Cardiac muscle cell (in vitro differentiated cells and primary cell): ENCODE data around the gene PDE6G. TPM values are rescaled to one million over a fixed set of nuclear protein-coding genes. Genes with fewer than 3 reads are reported as not detected.

Experiments
- DNase-seq, 2 donors: peaks; one replicate each; pipeline versions ENCODE4 v3.0.0 to v3.0.0-alpha.2; 2010 to 2017; ENCODE audit warnings: low read depth in 1 of 2, low spot score in 1 of 2
- H3K27ac ChIP-seq: fragments of 200-600 bp; sonication (generic); 2 replicates; pipeline ENCODE4 v1.5.1; 2016
- H3K27me3 ChIP-seq: fragments of 200-600 bp; sonication (generic); 2 replicates; pipeline ENCODE4 v1.6.0; 2016; ENCODE audit warnings: control low read depth
- H3K36me3 ChIP-seq: fragments of 200-600 bp; sonication (generic); 2 replicates; pipeline ENCODE4 v1.5.1; 2016; ENCODE audit warnings: control low read depth
- H3K4me1 ChIP-seq: fragments of 200-600 bp; sonication (generic); 2 replicates; pipeline ENCODE4 v1.8.1; 2017; ENCODE audit warnings: low read depth, mild to moderate bottlenecking, mixed run types
- H3K4me3 ChIP-seq: fragments of 200-600 bp; sonication (generic); 2 replicates; pipeline ENCODE4 v1.5.1; 2016; ENCODE audit warnings: mild to moderate bottlenecking
- H3K9me3 ChIP-seq: fragments of 200-600 bp; sonication (generic); 2 replicates; pipeline ENCODE4 v1.5.1; 2017; ENCODE audit warnings: low read depth, mild to moderate bottlenecking, control low read depth
- polyA plus RNA-seq: library from polyadenylated mRNA; unstranded; fragments of >200 nt; fragmentation: Nextera tagmentation; extraction: Ambion mirVana; gene quantifications from 2 replicates; pipeline ENCODE4 v1.2.1, GENCODE V29; 2016
- total RNA-seq: library from RNA; depleted of rRNA; stranded (reverse); fragments of >200 nt; gene quantifications from 2 replicates; pipeline ENCODE4 v1.2.3, GENCODE V29; 2016
- TF ChIP-seq, protein P1 (sequence below): IDR thresholded peaks from 2 replicates; pipeline ENCODE4 v1.5.1; 2012; ENCODE audit warnings: low read depth, mild to moderate bottlenecking, low read length

PDE6G gene
- total and polyA plus RNA-seq, 2 experiments from 2014 or later, result 1.8 to 2.3 TPM

DNA sequence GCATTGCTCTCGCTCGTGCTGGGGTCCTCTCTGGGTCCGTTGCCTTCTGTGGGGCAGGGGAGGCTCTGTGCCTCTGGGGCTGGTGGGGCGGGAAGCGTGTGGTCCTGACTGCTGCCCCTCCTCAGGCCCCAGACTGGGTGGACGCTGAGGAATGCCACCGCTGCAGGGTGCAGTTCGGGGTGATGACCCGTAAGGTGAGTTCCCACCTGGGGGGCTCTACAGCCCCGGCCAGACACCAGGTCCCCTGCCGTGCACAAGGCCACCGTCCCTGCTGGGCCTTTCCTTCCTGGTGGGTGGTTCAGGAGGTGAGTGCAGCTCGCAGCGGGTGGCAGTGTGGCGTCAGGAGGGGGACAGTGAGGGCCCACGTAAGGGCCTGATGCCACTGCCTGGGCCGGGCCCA lies 34.2 kb upstream of the PDE6G start:
- DNase-seq, result no peak
- Histone ChIP-seq H3K36me3 (peaks cover 39% of the 10 kb centered on the region), H3K27me3 (no peaks in the 10 kb centered on the region)

DNA sequence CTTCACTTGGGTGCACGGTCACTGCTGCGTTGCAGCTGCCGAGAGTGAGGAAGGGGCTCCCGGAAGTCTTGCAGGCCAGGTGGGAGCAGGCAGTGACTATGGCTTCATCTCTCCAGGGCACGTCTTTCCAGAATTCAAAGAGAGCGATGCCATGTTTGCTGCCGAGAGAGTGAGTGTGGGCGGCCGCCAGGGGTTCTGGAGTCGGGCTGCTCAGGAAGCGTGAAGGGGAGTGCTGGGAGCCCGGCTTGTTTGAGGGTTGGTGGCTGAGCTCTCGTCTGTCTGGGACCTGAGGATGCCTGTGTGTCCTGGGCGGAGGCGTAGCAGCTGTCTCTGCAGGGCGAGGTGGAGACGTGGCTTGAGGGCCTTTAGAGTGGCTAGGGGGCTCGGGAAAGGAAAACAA lies 33.7 kb upstream of the PDE6G start:
- H3K9me3 ChIP-seq, result no peaks in the 10 kb centered on the region
- TF ChIP-seq, protein P1, sequence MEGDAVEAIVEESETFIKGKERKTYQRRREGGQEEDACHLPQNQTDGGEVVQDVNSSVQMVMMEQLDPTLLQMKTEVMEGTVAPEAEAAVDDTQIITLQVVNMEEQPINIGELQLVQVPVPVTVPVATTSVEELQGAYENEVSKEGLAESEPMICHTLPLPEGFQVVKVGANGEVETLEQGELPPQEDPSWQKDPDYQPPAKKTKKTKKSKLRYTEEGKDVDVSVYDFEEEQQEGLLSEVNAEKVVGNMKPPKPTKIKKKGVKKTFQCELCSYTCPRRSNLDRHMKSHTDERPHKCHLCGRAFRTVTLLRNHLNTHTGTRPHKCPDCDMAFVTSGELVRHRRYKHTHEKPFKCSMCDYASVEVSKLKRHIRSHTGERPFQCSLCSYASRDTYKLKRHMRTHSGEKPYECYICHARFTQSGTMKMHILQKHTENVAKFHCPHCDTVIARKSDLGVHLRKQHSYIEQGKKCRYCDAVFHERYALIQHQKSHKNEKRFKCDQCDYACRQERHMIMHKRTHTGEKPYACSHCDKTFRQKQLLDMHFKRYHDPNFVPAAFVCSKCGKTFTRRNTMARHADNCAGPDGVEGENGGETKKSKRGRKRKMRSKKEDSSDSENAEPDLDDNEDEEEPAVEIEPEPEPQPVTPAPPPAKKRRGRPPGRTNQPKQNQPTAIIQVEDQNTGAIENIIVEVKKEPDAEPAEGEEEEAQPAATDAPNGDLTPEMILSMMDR, result no peak
- no peaks in the 10 kb centered on the region for H3K27me3 ChIP-seq
- no peak for DNase-seq
- H3K4me3 ChIP-seq, result no peak overlapping the region
- H3K27ac ChIP-seq, result no peak overlapping the region
- H3K36me3 ChIP-seq, result peaks cover 35% of the 10 kb centered on the region
- peaks cover 2% of the 10 kb centered on the region for H3K4me1 ChIP-seq

More for the DNA sequence above, 34.2 kb upstream of the PDE6G start:
- TF ChIP-seq, protein P1, result no peak
- H3K27ac ChIP-seq, result no peak overlapping the region
- no peaks in the 10 kb centered on the region for H3K9me3 ChIP-seq
- H3K4me1 ChIP-seq, result no peaks in the 10 kb centered on the region
- H3K4me3 ChIP-seq, result no peak overlapping the region

DNA sequence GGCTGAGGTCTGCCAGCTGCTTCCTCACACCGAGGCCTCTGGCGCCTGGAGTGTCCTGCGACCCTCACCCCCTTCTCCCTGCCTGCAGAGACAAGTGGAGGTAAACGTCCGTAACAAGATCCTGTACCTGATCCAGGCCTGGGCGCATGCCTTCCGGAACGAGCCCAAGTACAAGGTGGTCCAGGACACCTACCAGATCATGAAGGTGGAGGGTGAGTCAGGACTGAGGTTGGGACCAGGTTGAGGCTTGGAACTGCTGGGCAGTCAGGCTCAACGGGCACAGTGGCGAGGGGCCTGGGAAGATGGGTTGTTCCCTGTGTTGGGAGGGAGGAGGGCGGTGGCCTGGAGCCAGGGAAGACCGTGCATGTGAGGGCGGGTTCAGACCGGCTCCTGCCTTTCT lies 32.3 kb upstream of the PDE6G start:
- Histone ChIP-seq H3K36me3 (peaks cover 29% of the 10 kb centered on the region), H3K27me3 (no peaks in the 10 kb centered on the region), H3K9me3 (no peaks in the 10 kb centered on the region)

DNA sequence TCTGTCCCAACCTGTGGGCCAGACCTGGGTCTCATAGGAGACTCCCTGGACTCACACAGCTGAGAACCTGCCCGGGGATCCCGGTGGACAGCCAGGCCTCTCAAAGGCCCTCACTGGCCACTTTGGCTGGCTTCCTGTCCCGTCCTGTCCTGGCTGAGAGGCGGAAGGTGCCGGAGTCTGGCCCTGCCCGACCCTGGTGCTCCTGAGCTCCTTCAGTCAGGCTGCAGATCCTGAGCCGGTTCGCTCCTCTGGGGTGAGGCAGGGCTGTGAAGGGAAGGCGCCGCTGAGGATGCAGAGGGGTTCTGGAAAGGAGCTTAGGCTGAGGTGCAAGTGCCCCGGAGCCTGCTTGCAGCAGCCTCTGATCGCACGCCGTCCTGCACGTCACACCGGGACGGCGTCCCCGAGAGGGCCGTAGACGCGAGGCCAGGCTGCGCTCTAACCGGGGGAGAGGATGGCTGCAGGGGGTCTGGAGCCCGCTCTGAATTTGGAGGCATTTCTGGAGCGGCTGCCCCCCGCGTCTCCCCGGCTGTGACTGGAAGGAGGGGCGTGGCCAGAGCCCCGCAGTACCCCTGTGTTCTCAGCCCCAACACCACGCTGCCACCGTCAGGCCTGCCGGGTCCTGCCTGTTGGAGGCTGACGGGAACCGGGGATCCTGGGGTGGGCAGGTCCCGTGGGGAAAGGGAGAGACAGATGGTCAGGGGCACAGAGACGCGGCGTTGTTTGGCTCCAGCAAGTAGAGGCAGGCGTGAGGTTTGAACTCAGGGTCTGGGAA lies 31.6 kb upstream of the PDE6G start:
- TF ChIP-seq, protein P1, result no peak
- DNase-seq, result no peak
- Histone ChIP-seq H3K4me1 (peaks cover 8% of the 10 kb centered on the region), H3K27ac (no peak overlapping the region), H3K36me3 (peaks cover 27% of the 10 kb centered on the region), H3K27me3 (no peaks in the 10 kb centered on the region), H3K4me3 (no peak overlapping the region), H3K9me3 (no peaks in the 10 kb centered on the region)

More for the DNA sequence above, 32.3 kb upstream of the PDE6G start:
- Histone ChIP-seq H3K4me3 (no peak overlapping the region), H3K4me1 (peaks cover 8% of the 10 kb centered on the region), H3K27ac (no peak overlapping the region)
- TF ChIP-seq, protein P1, result no peak
- no peak for DNase-seq

DNA sequence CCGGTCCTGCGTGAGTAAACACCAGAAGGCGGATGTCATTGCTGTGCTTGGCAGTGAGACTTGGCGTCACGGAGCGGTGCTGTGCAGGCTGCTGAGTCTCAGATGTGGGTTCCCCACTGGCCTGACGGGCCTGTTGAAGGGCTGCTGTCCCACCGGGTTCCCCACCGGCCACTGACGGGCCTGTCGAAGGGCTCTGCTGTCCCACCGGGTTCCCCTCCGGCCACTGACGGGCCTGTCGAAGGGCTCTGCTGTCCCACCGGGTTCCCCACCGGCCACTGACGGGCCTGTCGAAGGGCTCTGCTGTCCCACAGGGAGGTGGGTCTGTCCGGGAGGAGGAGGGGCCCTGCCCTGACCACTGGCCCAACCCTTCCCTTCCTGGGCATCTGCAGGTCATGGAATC lies 30.3 kb upstream of the PDE6G start:
- no peak overlapping the region for H3K27ac ChIP-seq
- no peak overlapping the region for H3K4me3 ChIP-seq
- no peaks in the 10 kb centered on the region for H3K9me3 ChIP-seq
- peaks cover 27% of the 10 kb centered on the region for H3K36me3 ChIP-seq
- no peak for DNase-seq
- TF ChIP-seq, protein P1, result no peak
- no peaks in the 10 kb centered on the region for H3K27me3 ChIP-seq
- H3K4me1 ChIP-seq, result peaks cover 12% of the 10 kb centered on the region
